ENCODE data around the gene PIPOX.

PIPOX gene

GRCh38 chr17:29049541-29050145 is 6.7 kb downstream of the PIPOX start:
- peak; percentile 45 for DNase-seq

GRCh38 chr17:29050176-29050575 is 7.2 kb downstream of the PIPOX start:
- no peak for DNase-seq

- no peak for DNase-seq
Measured at GRCh38 chr17:29051194-29051593, 8.3 kb downstream of the PIPOX start.

- peak; percentile 30 for DNase-seq
Measured at GRCh38 chr17:29051731-29052130, 8.8 kb downstream of the PIPOX start.

- DNase-seq = no peak
Measured at GRCh38 chr17:29054835-29055234, 11.9 kb downstream of the PIPOX start.

GRCh38 chr17:29057361-29057760 is 14.4 kb downstream of the PIPOX start:
- no peak for DNase-seq

- no peak for DNase-seq
Measured at GRCh38 chr17:29058391-29058790, 15.4 kb downstream of the PIPOX start.

GRCh38 chr17:29059281-29059680 is 16.3 kb downstream of the PIPOX start:
- no peak for DNase-seq

- peak; percentile 49 for DNase-seq
Measured at GRCh38 chr17:29060475-29060874, 17.5 kb downstream of the PIPOX start.

GRCh38 chr17:29061036-29061435 is 18.1 kb downstream of the PIPOX start:
- peak; percentile 51 for DNase-seq

- no peak for DNase-seq
Measured at GRCh38 chr17:29062215-29062614, 19.3 kb downstream of the PIPOX start.

GRCh38 chr17:29063992-29064391 is 21.1 kb downstream of the PIPOX start:
- DNase-seq = no peak

- DNase-seq = no peak
Measured at GRCh38 chr17:29066047-29066446, 23.1 kb downstream of the PIPOX start.

GRCh38 chr17:29066606-29067005 is 23.7 kb downstream of the PIPOX start:
- no peak for DNase-seq

GRCh38 chr17:29068818-29069217 is 25.9 kb downstream of the PIPOX start:
- DNase-seq = no peak

GRCh38 chr17:29069526-29070041 is 26.6 kb downstream of the PIPOX start:
- DNase-seq = peak; percentile 45

- no peak for DNase-seq
Measured at GRCh38 chr17:29070308-29070707, 27.4 kb downstream of the PIPOX start.

- DNase-seq = peak; percentile 81
Measured at GRCh38 chr17:29070781-29071180, 27.8 kb downstream of the PIPOX start.

GRCh38 chr17:29071303-29071702 is 28.4 kb downstream of the PIPOX start:
- no peak for DNase-seq

GRCh38 chr17:29073045-29073444 is 30.1 kb downstream of the PIPOX start:
- DNase-seq = no peak

- no peak for DNase-seq
Measured at GRCh38 chr17:29073520-29073919, 30.6 kb downstream of the PIPOX start.

- DNase-seq = no peak
Measured at GRCh38 chr17:29074488-29074887, 31.5 kb downstream of the PIPOX start.

GRCh38 chr17:29076087-29076486 is 33.1 kb downstream of the PIPOX start:
- no peak for DNase-seq

- DNase-seq = no peak
Measured at GRCh38 chr17:29076722-29077121, 33.8 kb downstream of the PIPOX start.

GRCh38 chr17:29077320-29077719 is 34.4 kb downstream of the PIPOX start:
- DNase-seq = no peak

Data from eye (tissue), 1 donor.